Measurements from ENCODE around the gene A3GALT2.
A peak's percentile ranks its signal among the peaks of the same experiment; 100 is the strongest.

The A3GALT2 gene

DNA sequence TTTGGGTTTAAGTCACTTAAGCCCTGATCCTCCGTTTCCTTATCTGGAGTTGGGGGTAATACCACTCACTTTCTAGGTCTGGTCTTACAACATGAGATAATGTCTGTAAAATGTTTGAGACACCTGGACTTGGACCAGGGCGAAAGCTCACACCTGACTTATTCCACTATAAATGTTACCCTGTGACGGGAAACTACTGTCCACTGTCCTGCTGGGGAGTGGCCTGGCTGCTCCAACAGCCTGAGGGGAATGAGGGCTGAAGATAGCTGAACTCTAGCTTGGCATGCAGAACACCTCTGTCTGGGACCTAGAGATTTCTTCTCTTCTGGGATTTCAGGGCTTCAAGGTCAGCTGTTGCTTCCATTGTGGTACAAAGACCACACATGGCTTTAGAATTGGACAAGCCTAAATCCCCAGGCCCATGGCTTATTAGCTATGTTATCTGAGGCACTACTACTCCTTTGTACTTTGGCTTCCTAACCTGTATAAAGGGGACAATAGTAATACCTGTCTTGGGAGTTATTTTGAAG lies 9.5 kb upstream of the A3GALT2 start:
- ChIA-PET POLR2A (interaction anchor here (1.4 kb wide), 1 partner anchor 8 kb away, joined by 7 read pairs; no protein-coding TSS in a partner anchor), CTCF (interaction anchor here (0.8 to 3.9 kb wide), 8 partner anchors 9 to 141 kb away, joined by 3 to 17 read pairs (median 6); partner anchors contain the start of gene ZSCAN20)
- H3K4me3 ChIP-seq (ENCODE audit: low read depth, low read length): no peak overlapping the region
- TF ChIP-seq, protein P1, sequence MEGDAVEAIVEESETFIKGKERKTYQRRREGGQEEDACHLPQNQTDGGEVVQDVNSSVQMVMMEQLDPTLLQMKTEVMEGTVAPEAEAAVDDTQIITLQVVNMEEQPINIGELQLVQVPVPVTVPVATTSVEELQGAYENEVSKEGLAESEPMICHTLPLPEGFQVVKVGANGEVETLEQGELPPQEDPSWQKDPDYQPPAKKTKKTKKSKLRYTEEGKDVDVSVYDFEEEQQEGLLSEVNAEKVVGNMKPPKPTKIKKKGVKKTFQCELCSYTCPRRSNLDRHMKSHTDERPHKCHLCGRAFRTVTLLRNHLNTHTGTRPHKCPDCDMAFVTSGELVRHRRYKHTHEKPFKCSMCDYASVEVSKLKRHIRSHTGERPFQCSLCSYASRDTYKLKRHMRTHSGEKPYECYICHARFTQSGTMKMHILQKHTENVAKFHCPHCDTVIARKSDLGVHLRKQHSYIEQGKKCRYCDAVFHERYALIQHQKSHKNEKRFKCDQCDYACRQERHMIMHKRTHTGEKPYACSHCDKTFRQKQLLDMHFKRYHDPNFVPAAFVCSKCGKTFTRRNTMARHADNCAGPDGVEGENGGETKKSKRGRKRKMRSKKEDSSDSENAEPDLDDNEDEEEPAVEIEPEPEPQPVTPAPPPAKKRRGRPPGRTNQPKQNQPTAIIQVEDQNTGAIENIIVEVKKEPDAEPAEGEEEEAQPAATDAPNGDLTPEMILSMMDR (IDR thresholded peaks at IDR 0.05; ENCODE audit: insufficient read depth, low read length, missing control alignments): no peak
- no peak for DNase-seq (ENCODE audit: low read depth, low spot score)

DNA sequence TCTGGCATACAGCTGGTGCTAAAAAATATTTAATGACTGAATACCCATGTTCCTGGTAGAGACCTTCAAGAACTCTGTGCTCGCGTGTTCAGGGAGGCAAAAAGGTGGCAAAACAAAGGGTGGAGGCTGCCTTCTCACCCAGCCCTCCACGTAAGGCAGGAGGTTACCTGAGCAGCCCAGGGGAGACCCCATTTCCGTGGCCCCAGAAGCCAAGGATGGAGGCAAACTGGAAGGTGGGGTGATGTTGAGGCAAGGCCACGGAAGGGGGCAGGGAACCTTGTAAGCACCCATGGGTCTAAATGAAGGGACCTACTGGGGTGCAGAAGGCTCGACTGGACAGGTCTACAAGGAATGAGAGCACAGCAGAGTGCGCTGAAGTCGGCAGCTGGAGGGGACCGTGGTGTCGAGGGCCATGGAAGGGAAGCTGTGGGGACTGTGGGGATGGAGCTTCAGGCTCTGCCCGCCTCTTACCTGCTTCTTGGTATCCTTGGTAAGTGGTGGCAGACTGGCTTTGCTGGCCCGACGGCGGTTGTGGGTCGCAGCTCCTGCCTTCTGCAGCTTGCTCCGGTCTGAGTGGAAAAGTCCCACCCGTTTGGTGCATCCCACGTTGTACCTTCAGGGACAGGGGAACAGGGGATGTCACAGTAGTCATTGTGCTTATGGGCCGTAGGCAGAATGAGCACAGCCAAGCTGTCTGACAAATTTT lies 8.9 kb upstream of the A3GALT2 start:
- ChIA-PET POLR2A (interaction anchor here (1.4 kb wide), 1 partner anchor 9 kb away, joined by 7 read pairs; no protein-coding TSS in a partner anchor), CTCF (interaction anchor here (1.1 to 3.9 kb wide), 7 partner anchors 10 to 142 kb away, joined by 3 to 17 read pairs (median 7); partner anchors contain the start of gene ZSCAN20)
- no peak for DNase-seq (ENCODE audit: low read depth, low spot score)
- H3K4me3 ChIP-seq (ENCODE audit: low read depth, low read length): no peak overlapping the region
- TF ChIP-seq, protein P1 (IDR thresholded peaks at IDR 0.05; ENCODE audit: insufficient read depth, low read length, missing control alignments): no peak

DNA sequence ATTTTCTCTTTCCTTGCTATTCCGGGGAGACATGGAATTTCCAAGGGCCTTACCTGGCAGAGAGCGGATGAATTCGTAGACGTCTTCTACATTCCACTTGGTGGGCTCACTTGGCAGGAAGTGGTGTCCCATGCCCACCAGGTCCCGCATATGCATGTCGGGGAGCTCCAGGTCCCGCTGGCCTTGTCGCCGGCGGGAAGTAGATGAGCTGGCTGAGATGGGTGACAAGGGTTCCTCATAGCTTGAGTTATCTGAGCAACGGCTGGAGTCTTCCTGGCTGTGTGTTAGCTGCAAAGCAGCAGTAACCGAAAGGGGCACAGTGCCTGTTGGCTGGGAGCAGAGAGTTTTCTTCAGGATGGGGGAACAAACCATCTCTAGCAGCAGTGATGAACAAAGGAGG lies 7.9 kb upstream of the A3GALT2 start:
- TF ChIP-seq, protein P1 (IDR thresholded peaks at IDR 0.05; ENCODE audit: insufficient read depth, low read length, missing control alignments): no peak
- H3K4me3 ChIP-seq (ENCODE audit: low read depth, low read length): no peak overlapping the region
- CTCF ChIA-PET: interaction anchor here (0.7 to 3.9 kb wide), 7 partner anchors 10 to 143 kb away, joined by 3 to 17 read pairs (median 5); partner anchors contain the start of gene ZSCAN20
- POLR2A ChIA-PET: interaction anchor here (0.8 to 1.2 kb wide), 2 partner anchors 18 to 21 kb away, joined by 3 to 4 read pairs; no protein-coding TSS in a partner anchor
- DNase-seq (ENCODE audit: low read depth, low spot score): no peak

DNA sequence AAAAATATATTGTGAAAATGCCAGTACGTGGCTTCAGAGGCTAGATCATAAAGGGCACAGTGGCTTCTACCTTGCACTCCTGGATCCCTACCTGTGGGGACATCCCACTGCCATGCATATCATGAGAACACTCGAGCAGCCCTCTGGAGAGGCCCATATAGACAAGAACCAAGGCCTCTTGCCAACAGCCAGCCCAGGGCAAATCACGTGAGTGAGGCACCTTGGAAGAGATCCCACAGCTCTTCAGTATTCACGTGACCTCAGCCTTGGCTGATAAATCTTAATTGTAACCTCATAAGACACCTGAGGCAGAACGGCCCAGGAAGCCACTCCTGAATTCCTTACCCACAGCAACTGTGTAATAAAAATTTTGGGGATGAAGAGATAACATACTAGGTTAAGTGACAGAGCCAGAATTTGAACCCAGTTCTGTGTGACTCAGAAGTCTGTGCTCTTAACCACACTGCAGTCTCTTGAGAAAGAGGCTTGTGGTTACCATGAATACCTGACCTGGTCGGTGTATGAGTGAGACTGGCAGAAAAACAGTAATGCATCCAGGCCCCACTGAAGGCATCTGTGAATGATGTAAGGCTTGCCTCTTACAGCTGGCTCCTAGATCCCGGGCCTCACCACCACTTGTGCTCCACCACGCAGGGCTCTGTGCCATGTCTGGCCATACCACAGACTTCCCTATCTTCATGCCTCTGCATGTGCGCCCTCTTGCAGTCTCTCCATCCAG lies 6.9 kb upstream of the A3GALT2 start:
- CTCF ChIA-PET: interaction anchor here (1.1 to 3.9 kb wide), 6 partner anchors 11 to 144 kb away, joined by 4 to 17 read pairs (median 9); partner anchors contain the start of gene ZSCAN20
- no peak overlapping the region for H3K4me3 ChIP-seq (ENCODE audit: low read depth, low read length)
- POLR2A ChIA-PET: interaction anchor here (1.0 to 1.2 kb wide), 2 partner anchors 14 to 19 kb away, joined by 4 to 6 read pairs; no protein-coding TSS in a partner anchor
- TF ChIP-seq, protein P1 (IDR thresholded peaks at IDR 0.05; ENCODE audit: insufficient read depth, low read length, missing control alignments): no peak
- peak; percentile 96 for DNase-seq (ENCODE audit: low read depth, low spot score)

DNA sequence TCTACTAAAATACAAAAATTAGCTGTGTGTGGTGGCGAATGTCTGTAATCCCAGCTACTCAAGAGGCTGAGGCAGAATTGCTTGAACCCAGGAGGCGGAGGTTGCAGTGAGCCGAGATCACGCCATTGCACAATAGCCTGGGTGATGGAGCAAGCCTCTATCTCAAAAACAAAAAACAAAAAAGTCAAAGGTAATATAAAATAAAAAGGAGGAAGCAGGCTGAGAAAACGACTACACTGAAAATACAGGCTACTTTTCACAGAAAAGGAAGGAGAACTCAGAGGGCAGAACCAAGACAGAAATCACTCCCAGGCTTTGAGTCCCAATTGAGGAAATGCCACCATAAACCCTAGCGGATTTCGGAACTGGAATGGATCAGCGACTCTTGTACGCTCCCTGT lies 5.9 kb upstream of the A3GALT2 start:
- DNase-seq (ENCODE audit: low read depth, low spot score): no peak
- CTCF ChIA-PET: interaction anchor here (0.9 to 2.2 kb wide), 3 partner anchors 30 to 199 kb away, joined by 3 to 9 read pairs (median 7); no protein-coding TSS in a partner anchor

More for the DNA sequence above, 5.9 kb upstream of the A3GALT2 start:
- TF ChIP-seq, protein P1 (IDR thresholded peaks at IDR 0.05; ENCODE audit: insufficient read depth, low read length, missing control alignments): no peak
- POLR2A ChIA-PET: no interaction called here
- no peak overlapping the region for H3K4me3 ChIP-seq (ENCODE audit: low read depth, low read length)
